Measurements from ENCODE around the gene POLN. TPM values are rescaled to one million over a fixed set of nuclear protein-coding genes. Genes with fewer than 3 reads are reported as not detected.

Gene POLN
- total and polyA plus RNA-seq, 2 of the 4 experiments (the other 2 are of a cell fraction), result 0.63 to 0.72 TPM

DNA sequence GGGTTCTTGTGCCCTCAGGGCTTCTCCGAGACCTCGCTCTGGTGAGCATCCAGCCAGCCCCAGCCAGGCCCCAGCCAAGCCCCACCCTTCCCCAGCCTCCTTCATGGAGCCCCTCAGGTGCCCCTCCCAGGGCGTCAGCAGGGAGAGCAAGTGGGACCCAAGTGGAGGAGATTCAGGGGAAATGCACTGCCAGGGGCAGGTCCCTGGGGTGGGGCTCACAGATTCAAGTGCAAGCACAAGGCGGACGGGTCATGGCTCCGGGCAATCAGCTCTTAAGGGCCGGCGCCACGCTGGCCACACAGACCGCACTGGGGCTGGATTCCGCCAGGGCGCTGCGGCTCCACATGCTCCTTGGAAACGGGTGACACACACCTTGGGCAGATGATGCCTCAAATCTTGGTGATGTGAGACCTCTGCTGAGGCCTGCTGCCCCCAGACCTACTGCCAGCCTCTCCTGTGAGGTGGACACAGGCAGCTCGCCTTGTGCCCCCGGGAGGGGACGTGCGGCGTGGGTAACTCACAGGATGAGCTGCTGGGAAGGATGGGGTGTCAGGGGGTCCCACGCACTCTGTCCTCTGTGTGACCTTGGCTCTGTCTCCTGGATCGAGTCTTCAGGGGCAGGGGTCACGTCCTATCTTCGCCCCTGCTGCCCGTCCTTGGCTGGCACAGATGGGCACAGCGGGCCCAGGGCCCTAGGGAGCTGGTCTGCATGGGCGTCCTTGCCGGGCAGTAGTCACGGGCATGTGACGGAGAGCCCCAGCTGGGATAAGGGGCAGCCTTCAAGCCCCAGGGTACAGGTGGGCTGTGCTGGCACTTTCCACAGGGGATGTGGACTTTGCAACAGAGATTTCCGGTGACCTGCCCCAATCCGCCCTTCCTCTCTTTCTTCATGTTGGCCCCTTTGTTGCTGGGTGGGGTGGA is 165.7 kb downstream of the POLN start:
- WGBS, 2 experiments (ENCODE audit: extremely low coverage in 2 of 2, insufficient read length in 1 of 2), result 78% methylated on average over 16 of the region's 31 CpGs; no CpG with 5 or more reads in 1 of the 2 experiments
- H4K8ac ChIP-seq (ENCODE audit: low read depth in 2 of 2, low read length in 2 of 2), result no peak overlapping the region
- no TSS peak for BruUV-seq (replicated peaks)
- H3K4ac ChIP-seq (ENCODE audit: low read depth, low read length), result no peak overlapping the region
- H2AK9ac ChIP-seq (replicated peaks; ENCODE audit: low read depth, low read length, poor library complexity), result no peak overlapping the region
- no peak overlapping the region for H2BK120ac ChIP-seq (ENCODE audit: low read depth, low read length)
- POLR2A ChIA-PET (ENCODE audit: unreplicated experiment), result no interaction called here
- H2BK15ac ChIP-seq (ENCODE audit: low read depth, low read length), result no peak overlapping the region
- in situ Hi-C loops (cut with MboI; ENCODE audit: low sequenced_read_pairs), result no loop called here
- no peak overlapping the region for H4K5ac ChIP-seq (ENCODE audit: low read depth, low read length)
- H3K27ac ChIP-seq (ENCODE audit: insufficient read depth, low read length), result no peak overlapping the region
- no peak overlapping the region for H3K4me3 ChIP-seq (ENCODE audit: insufficient read depth, low read depth, low read length)
- no peak overlapping the region for H3K4me2 ChIP-seq (ENCODE audit: low read depth, low read length)
- H3K9me3 ChIP-seq (ENCODE audit: control insufficient read depth, insufficient read depth, low read length), result no peaks in the 10 kb centered on the region
- no peak overlapping the region for H2BK5ac ChIP-seq (ENCODE audit: low read depth, low read length, poor library complexity, severe bottlenecking)
- H2BK20ac ChIP-seq (ENCODE audit: low read depth, low read length), result no peak overlapping the region
- H3K79me1 ChIP-seq (ENCODE audit: low read depth in 1 of 2, low read length in 2 of 2), result no peaks in the 10 kb centered on the region
- H3K27me3 ChIP-seq (ENCODE audit: control insufficient read depth, insufficient read depth, low read length), result peaks cover 17% of the 10 kb centered on the region
- H2AFZ ChIP-seq (replicated peaks; ENCODE audit: low read length, poor library complexity), result no peak overlapping the region
- no peak overlapping the region for H3K14ac ChIP-seq (replicated peaks; ENCODE audit: low read depth, low read length)
- no peaks in the 10 kb centered on the region for H3K4me1 ChIP-seq (ENCODE audit: control insufficient read depth, insufficient read depth, low read length)
- no peaks in the 10 kb centered on the region for H3K9me1 ChIP-seq (ENCODE audit: insufficient read depth, low read length)
- H4K20me1 ChIP-seq (ENCODE audit: insufficient read depth, low read length), result no peaks in the 10 kb centered on the region
- ATAC-seq (ENCODE audit: low read depth), result no peak
- no peaks in the 10 kb centered on the region for H3K36me3 ChIP-seq (ENCODE audit: control insufficient read depth, insufficient read depth, low read length)
- CTCF ChIA-PET, result no interaction called here
- H3K23ac ChIP-seq (ENCODE audit: low read depth, low read length), result no peak overlapping the region
- H3K18ac ChIP-seq (ENCODE audit: low read depth, low read length), result no peak overlapping the region
- intact Hi-C loops (cut with micrococcal nuclease), result no loop called here
- no peak overlapping the region for H3K9ac ChIP-seq (ENCODE audit: low read depth, low read length)
- no peak for DNase-seq
- no peak for TF ChIP-seq MAZ (IDR thresholded peaks at IDR 0.05; ENCODE audit: borderline replicate concordance, low read depth, low read length)
- no peak for TF ChIP-seq POLR2A (IDR thresholded peaks at IDR 0.05; ENCODE audit: low read depth, low read length)
- TF ChIP-seq MAFK (IDR thresholded peaks at IDR 0.05; ENCODE audit: low read depth, low read length), result no peak
- TF ChIP-seq NFE2L2 (IDR thresholded peaks at IDR 0.05; ENCODE audit: low read depth, low read length), result no peak
- TF ChIP-seq SMC3 (IDR thresholded peaks at IDR 0.05; ENCODE audit: low read depth, low read length), result no peak
- no peak overlapping the region for H4K91ac ChIP-seq (ENCODE audit: insufficient read depth, low read depth, low read length)
- no peak overlapping the region for H2AK5ac ChIP-seq (ENCODE audit: low read depth, low read length)
- no peak overlapping the region for H3K56ac ChIP-seq (ENCODE audit: extremely low read depth, insufficient read depth, low read length)
- dilution Hi-C loops (cut with HindIII; ENCODE audit: low sequenced_read_pairs, unreplicated experiment), result no loop called here

Measured in IMR-90 (cell line).